ENCODE results near the gene MDFIC. TPM values are rescaled to one million over a fixed set of nuclear protein-coding genes. Genes with fewer than 3 reads are reported as not detected.
A peak's percentile ranks its signal among the peaks of the same experiment; 100 is the strongest.

Gene MDFIC
- total and polyA plus RNA-seq, 2 of the 4 experiments (the other 2 are of a cell fraction), result 16.9 to 35.0 TPM

DNA sequence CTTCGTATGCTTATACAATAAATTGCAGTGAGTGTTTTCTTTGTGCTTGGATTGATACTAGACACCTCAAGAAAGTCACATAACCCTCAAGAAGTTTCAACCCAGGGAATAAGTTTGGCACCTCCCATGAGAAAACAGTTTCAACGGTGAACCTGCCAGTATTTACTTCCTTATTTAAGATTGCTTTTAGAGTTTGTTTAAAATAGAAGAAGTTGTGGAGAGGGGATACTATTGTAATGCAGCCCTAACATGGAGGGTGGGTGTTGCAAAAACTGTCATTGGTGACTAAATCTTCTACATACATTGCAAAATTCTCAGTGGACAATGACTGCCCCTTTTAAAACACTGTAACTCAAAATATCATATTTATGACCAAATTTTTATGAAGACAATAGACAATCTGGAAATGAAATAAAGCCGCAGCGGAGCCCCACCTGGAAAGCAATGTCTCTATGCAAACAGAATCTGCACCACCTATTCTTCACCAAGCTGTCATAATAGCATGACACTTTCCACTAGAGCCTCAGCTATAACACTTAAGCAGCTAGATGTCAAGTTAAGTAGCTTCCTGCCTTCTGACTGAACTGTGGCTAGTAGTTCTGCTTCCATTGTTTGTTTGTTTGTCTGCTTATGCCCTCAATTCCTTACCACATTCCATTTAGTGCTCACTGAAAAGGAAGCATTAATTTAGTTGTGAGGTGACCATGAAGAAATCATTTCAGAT, 98.2 kb downstream of the MDFIC start:
- H3K27ac ChIP-seq (ENCODE audit: insufficient read depth, low read length), result no peak overlapping the region
- peaks cover 5% of the 10 kb centered on the region for H3K4me1 ChIP-seq (ENCODE audit: control insufficient read depth, insufficient read depth, low read length)
- intact Hi-C loops (cut with micrococcal nuclease) (no loop called here), in situ Hi-C loops (cut with MboI; ENCODE audit: low sequenced_read_pairs) (no loop called here), dilution Hi-C loops (cut with HindIII; ENCODE audit: low sequenced_read_pairs, unreplicated experiment) (no loop called here)
- no peak overlapping the region for H4K5ac ChIP-seq (ENCODE audit: low read depth, low read length)
- H3K9ac ChIP-seq (ENCODE audit: low read depth, low read length), result no peak overlapping the region
- no peak overlapping the region for H2AK5ac ChIP-seq (ENCODE audit: low read depth, low read length)
- H4K91ac ChIP-seq (ENCODE audit: insufficient read depth, low read depth, low read length), result no peak overlapping the region
- no peak overlapping the region for H3K56ac ChIP-seq (ENCODE audit: extremely low read depth, insufficient read depth, low read length)
- no peak overlapping the region for H3K4me3 ChIP-seq (ENCODE audit: insufficient read depth, low read depth, low read length)
- H2BK15ac ChIP-seq (ENCODE audit: low read depth, low read length), result no peak overlapping the region
- H3K4me2 ChIP-seq (ENCODE audit: low read depth, low read length), result no peak overlapping the region
- 0 out of 2 replicates have a peak overlapping the region, but pooled peaks have one; percentile 37 for H3K14ac ChIP-seq (replicated peaks; ENCODE audit: low read depth, low read length)
- no peaks in the 10 kb centered on the region for H3K9me3 ChIP-seq (ENCODE audit: control insufficient read depth, insufficient read depth, low read length)
- H3K79me1 ChIP-seq (ENCODE audit: low read depth in 1 of 2, low read length in 2 of 2), result peaks cover 3 to 4% of the 10 kb centered on the region in 2 experiments; a peak in 3 of 4 replicates
- no peak overlapping the region for H4K8ac ChIP-seq (ENCODE audit: low read depth in 2 of 2, low read length in 2 of 2)
- BruUV-seq (replicated peaks), result no TSS peak
- POLR2A ChIA-PET (ENCODE audit: unreplicated experiment), result no interaction called here
- peaks cover 2% of the 10 kb centered on the region for H3K36me3 ChIP-seq (ENCODE audit: control insufficient read depth, insufficient read depth, low read length)
- TF ChIP-seq BHLHE40 (IDR thresholded peaks at IDR 0.05; ENCODE audit: low read depth, low read length) (no peak), RCOR1 (IDR thresholded peaks at IDR 0.05; ENCODE audit: insufficient replicate concordance, low read length) (no peak), RFX5 (IDR thresholded peaks at IDR 0.05; ENCODE audit: low read depth, low read length) (no peak), SMC3 (IDR thresholded peaks at IDR 0.05; ENCODE audit: low read depth, low read length) (no peak), FOS (IDR thresholded peaks at IDR 0.05; ENCODE audit: low read depth, low read length) (no peak), POLR2A (IDR thresholded peaks at IDR 0.05; ENCODE audit: low read depth, low read length) (no peak), CHD1 (IDR thresholded peaks at IDR 0.05; ENCODE audit: low read depth, low read length) (no peak), MAFK (IDR thresholded peaks at IDR 0.05; ENCODE audit: low read depth, low read length) (no peak), RAD21 (IDR thresholded peaks at IDR 0.05; ENCODE audit: low read length) (no peak), CEBPB (IDR thresholded peaks at IDR 0.05; ENCODE audit: low read depth, low read length) (no peak), MAZ (IDR thresholded peaks at IDR 0.05; ENCODE audit: borderline replicate concordance, low read depth, low read length) (no peak), MXI1 (IDR thresholded peaks at IDR 0.05; ENCODE audit: borderline replicate concordance, low read depth, low read length) (no peak), NFE2L2 (IDR thresholded peaks at IDR 0.05; ENCODE audit: low read depth, low read length) (no peak), USF2 (IDR thresholded peaks at IDR 0.05; ENCODE audit: low read depth, low read length) (no peak)
- TF ChIP-seq, protein P1, sequence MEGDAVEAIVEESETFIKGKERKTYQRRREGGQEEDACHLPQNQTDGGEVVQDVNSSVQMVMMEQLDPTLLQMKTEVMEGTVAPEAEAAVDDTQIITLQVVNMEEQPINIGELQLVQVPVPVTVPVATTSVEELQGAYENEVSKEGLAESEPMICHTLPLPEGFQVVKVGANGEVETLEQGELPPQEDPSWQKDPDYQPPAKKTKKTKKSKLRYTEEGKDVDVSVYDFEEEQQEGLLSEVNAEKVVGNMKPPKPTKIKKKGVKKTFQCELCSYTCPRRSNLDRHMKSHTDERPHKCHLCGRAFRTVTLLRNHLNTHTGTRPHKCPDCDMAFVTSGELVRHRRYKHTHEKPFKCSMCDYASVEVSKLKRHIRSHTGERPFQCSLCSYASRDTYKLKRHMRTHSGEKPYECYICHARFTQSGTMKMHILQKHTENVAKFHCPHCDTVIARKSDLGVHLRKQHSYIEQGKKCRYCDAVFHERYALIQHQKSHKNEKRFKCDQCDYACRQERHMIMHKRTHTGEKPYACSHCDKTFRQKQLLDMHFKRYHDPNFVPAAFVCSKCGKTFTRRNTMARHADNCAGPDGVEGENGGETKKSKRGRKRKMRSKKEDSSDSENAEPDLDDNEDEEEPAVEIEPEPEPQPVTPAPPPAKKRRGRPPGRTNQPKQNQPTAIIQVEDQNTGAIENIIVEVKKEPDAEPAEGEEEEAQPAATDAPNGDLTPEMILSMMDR (conservative IDR thresholded peaks at IDR 0.05; ENCODE audit: low read depth, low read length), result no peak
- TF ChIP-seq, protein P2, sequence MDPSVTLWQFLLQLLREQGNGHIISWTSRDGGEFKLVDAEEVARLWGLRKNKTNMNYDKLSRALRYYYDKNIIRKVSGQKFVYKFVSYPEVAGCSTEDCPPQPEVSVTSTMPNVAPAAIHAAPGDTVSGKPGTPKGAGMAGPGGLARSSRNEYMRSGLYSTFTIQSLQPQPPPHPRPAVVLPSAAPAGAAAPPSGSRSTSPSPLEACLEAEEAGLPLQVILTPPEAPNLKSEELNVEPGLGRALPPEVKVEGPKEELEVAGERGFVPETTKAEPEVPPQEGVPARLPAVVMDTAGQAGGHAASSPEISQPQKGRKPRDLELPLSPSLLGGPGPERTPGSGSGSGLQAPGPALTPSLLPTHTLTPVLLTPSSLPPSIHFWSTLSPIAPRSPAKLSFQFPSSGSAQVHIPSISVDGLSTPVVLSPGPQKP (IDR thresholded peaks at IDR 0.05; ENCODE audit: borderline replicate concordance, low read depth, low read length), result no peak
- DNase-seq (no peak), ATAC-seq (ENCODE audit: low read depth) (no peak)
- no peak overlapping the region for H2BK120ac ChIP-seq (ENCODE audit: low read depth, low read length)
- no peak overlapping the region; the same call in 1 of the 2 replicates for H3K4ac ChIP-seq (ENCODE audit: low read depth, low read length)
- H3K18ac ChIP-seq (ENCODE audit: low read depth, low read length), result no peak overlapping the region
- no peak overlapping the region for H2AK9ac ChIP-seq (replicated peaks; ENCODE audit: low read depth, low read length, poor library complexity)
- WGBS, 2 experiments (ENCODE audit: extremely low coverage in 2 of 2, insufficient read length in 1 of 2), result no CpG with 5 or more reads among the region's 4 CpGs
- H4K20me1 ChIP-seq (ENCODE audit: insufficient read depth, low read length), result no peaks in the 10 kb centered on the region
- H2BK20ac ChIP-seq (ENCODE audit: low read depth, low read length), result no peak overlapping the region
- H2AFZ ChIP-seq (replicated peaks; ENCODE audit: low read length, poor library complexity), result no peak overlapping the region
- CTCF ChIA-PET, result no interaction called here
- H3K23ac ChIP-seq (ENCODE audit: low read depth, low read length), result no peak overlapping the region
- H2BK5ac ChIP-seq (ENCODE audit: low read depth, low read length, poor library complexity, severe bottlenecking), result no peak overlapping the region
- no peaks in the 10 kb centered on the region for H3K27me3 ChIP-seq (ENCODE audit: control insufficient read depth, insufficient read depth, low read length)
- 0 out of 2 replicates have a peak, but pooled peaks cover 3% of the 10 kb centered on the region for H3K9me1 ChIP-seq (ENCODE audit: insufficient read depth, low read length)

Data from IMR-90 (cell line).